Mammary epithelial cell (primary cell): Measurements from ENCODE around the gene CATSPER3.

Source experiments
- EZH2 ChIP-seq: IDR thresholded peaks from 2 replicates; pipeline ENCODE4 v1.6.1; 2012; ENCODE audit warnings: low read length, inconsistent platforms, borderline replicate concordance
- TF ChIP-seq, protein P1 (sequence below), 2 donors: IDR thresholded peaks in 1 of 2; conservative IDR thresholded peaks in 1 of 2; 2 replicates each; pipeline ENCODE4 v1.5.1; 2011 to 2012; ENCODE audit warnings: inconsistent platforms in 2 of 2, low read length in 2 of 2, mild to moderate bottlenecking in 2 of 2, control low read depth in 1 of 2, low read depth in 1 of 2; ENCODE audit not compliant: insufficient read depth in 1 of 2; ENCODE audit errors: extremely low read depth in 1 of 2

- no peak for TF ChIP-seq EZH2
- TF ChIP-seq, protein P1, sequence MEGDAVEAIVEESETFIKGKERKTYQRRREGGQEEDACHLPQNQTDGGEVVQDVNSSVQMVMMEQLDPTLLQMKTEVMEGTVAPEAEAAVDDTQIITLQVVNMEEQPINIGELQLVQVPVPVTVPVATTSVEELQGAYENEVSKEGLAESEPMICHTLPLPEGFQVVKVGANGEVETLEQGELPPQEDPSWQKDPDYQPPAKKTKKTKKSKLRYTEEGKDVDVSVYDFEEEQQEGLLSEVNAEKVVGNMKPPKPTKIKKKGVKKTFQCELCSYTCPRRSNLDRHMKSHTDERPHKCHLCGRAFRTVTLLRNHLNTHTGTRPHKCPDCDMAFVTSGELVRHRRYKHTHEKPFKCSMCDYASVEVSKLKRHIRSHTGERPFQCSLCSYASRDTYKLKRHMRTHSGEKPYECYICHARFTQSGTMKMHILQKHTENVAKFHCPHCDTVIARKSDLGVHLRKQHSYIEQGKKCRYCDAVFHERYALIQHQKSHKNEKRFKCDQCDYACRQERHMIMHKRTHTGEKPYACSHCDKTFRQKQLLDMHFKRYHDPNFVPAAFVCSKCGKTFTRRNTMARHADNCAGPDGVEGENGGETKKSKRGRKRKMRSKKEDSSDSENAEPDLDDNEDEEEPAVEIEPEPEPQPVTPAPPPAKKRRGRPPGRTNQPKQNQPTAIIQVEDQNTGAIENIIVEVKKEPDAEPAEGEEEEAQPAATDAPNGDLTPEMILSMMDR (conservative IDR thresholded peaks at IDR 0.05 in 1 of 2, IDR thresholded peaks at IDR 0.05 in 1 of 2; ENCODE audit: extremely low read depth in 1 of 2, insufficient read depth in 1 of 2, low read depth in 1 of 2, low read length in 2 of 2) = no peak
Measured at GRCh38 chr5:134957920-134958608, 9.6 kb upstream of the CATSPER3 start.
